Neuronal stem cell (in vitro differentiated cells): ENCODE data around the gene LPP.
A peak's percentile ranks its signal among the peaks of the same experiment; 100 is the strongest.

ENCODE experiments used
- DNase-seq: peaks from one replicate; pipeline ENCODE4 v3.0.0-alpha.2; 2013; ENCODE audit warnings: low spot score
- H2AFZ ChIP-seq: one replicate; pipeline ENCODE4 v1.6.1; 2013; ENCODE audit warnings: mild to moderate bottlenecking, low read length, inconsistent platforms
- H2AK5ac ChIP-seq: 2 replicates; pipeline ENCODE4 v1.6.1; 2013; ENCODE audit warnings: low read depth, mild to moderate bottlenecking, inconsistent platforms, low read length, moderate library complexity, mixed read lengths
- H2BK120ac ChIP-seq: 2 replicates; pipeline ENCODE4 v1.6.1; 2013; ENCODE audit warnings: low read depth, mild to moderate bottlenecking, inconsistent platforms, low read length, moderate library complexity, mixed read lengths
- H2BK12ac ChIP-seq: one replicate; pipeline ENCODE4 v1.6.1; 2013; ENCODE audit warnings: low read length, inconsistent platforms
- H2BK15ac ChIP-seq: 2 replicates; pipeline ENCODE4 v1.6.1; 2013; ENCODE audit warnings: mild to moderate bottlenecking, low read length, inconsistent platforms, mixed read lengths
- H2BK5ac ChIP-seq: one replicate; pipeline ENCODE4 v1.6.1; 2013; ENCODE audit warnings: inconsistent platforms, mild to moderate bottlenecking, low read length, moderate library complexity
- H3K14ac ChIP-seq: one replicate; pipeline ENCODE4 v1.6.1; 2013; ENCODE audit warnings: low read length, inconsistent platforms
- H3K18ac ChIP-seq: 2 replicates; pipeline ENCODE4 v1.6.1; 2013; ENCODE audit warnings: low read length, inconsistent platforms
- H3K23ac ChIP-seq: 2 replicates; pipeline ENCODE4 v1.6.1; 2013; ENCODE audit warnings: low read depth, mild to moderate bottlenecking, mixed read lengths, low read length, inconsistent platforms; ENCODE audit not compliant: poor library complexity
- H3K27ac ChIP-seq: replicated peaks from 3 replicates; pipeline ENCODE4 v1.5.1; 2013; ENCODE audit warnings: low read length, inconsistent platforms
- H3K27me3 ChIP-seq, 3 experiments: 2 replicates each; pipeline ENCODE4 v1.6.1; 2013; ENCODE audit warnings: low read length in 3 of 3, mild to moderate bottlenecking in 2 of 3, inconsistent platforms in 1 of 3, low read depth in 1 of 3, mixed read lengths in 1 of 3, moderate library complexity in 1 of 3; ENCODE audit not compliant: control insufficient read depth in 3 of 3, insufficient read depth in 3 of 3
- H3K36me3 ChIP-seq, 2 donors: replicated peaks in 1 of 2; 2 replicates each; pipeline ENCODE4 v1.6.1; 2013; ENCODE audit warnings: low read length in 2 of 2; ENCODE audit not compliant: control insufficient read depth in 2 of 2, insufficient read depth in 2 of 2
- H3K4ac ChIP-seq: 2 replicates; pipeline ENCODE4 v1.6.1; 2013; ENCODE audit warnings: inconsistent platforms, mild to moderate bottlenecking, low read length, moderate library complexity
- H3K4me1 ChIP-seq, 2 donors: 1 replicate in 1 of 2; 2 replicates in 1 of 2; pipeline ENCODE4 v1.6.1; 2013; ENCODE audit warnings: low read length in 2 of 2, low read depth in 1 of 2; ENCODE audit not compliant: control insufficient read depth in 2 of 2, insufficient read depth in 1 of 2
- H3K4me2 ChIP-seq: one replicate; pipeline ENCODE4 v1.6.1; 2013; ENCODE audit warnings: mild to moderate bottlenecking, low read length, inconsistent platforms; ENCODE audit not compliant: insufficient read depth, poor library complexity, severe bottlenecking
- H3K4me3 ChIP-seq, 2 donors: 2 replicates each; pipeline ENCODE4 v1.5.1; 2013; ENCODE audit warnings: low read length in 2 of 2, mild to moderate bottlenecking in 2 of 2, inconsistent platforms in 1 of 2, moderate library complexity in 1 of 2
- H3K79me1 ChIP-seq: one replicate; pipeline ENCODE4 v1.6.1; 2013; ENCODE audit warnings: low read depth, mild to moderate bottlenecking, inconsistent platforms, low read length, moderate library complexity
- H3K9ac ChIP-seq: one replicate; pipeline ENCODE4 v1.6.1; 2013; ENCODE audit warnings: mild to moderate bottlenecking, low read depth, low read length, inconsistent platforms; ENCODE audit not compliant: poor library complexity
- H3K9me3 ChIP-seq, 2 donors: replicated peaks in 1 of 2; 2 replicates each; pipeline versions ENCODE3 to v1.6.1; 2013; ENCODE audit warnings: low read length in 2 of 2, mild to moderate bottlenecking in 2 of 2, inconsistent platforms in 1 of 2, low read depth in 1 of 2, mixed read lengths in 1 of 2, moderate library complexity in 1 of 2; ENCODE audit not compliant: control insufficient read depth in 2 of 2, insufficient read depth in 1 of 2
- H4K8ac ChIP-seq: one replicate; pipeline ENCODE4 v1.6.1; 2013; ENCODE audit warnings: low read depth, mild to moderate bottlenecking, inconsistent platforms, low read length, moderate library complexity
- H4K91ac ChIP-seq: one replicate; pipeline ENCODE4 v1.6.1; 2013; ENCODE audit warnings: low read length, low read depth, mild to moderate bottlenecking, inconsistent platforms; ENCODE audit not compliant: poor library complexity
- WGBS, 2 donors: extraction: QIAGEN DNeasy Blood & Tissue Kit; methylation state at CpG; one replicate each; pipeline ENCODE4 v1.1.7; 2013; ENCODE audit warnings: missing lambda C conversion rate in 2 of 2, mixed read lengths in 1 of 2; ENCODE audit not compliant: insufficient read length in 2 of 2, insufficient replicate concordance in 1 of 2; ENCODE audit errors: extremely low coverage in 2 of 2; 5-methylcytosine and 5-hydroxymethylcytosine counted together

The LPP gene

GRCh38 chr3:188918093-188918492 lies 764.1 kb downstream of the LPP start:
- Histone ChIP-seq H2AFZ (no peak overlapping the region), H3K27ac (no peak overlapping the region), H2BK15ac (no peak overlapping the region), H3K27me3 (no peaks in the 10 kb centered on the region), H3K79me1 (no peaks in the 10 kb centered on the region), H2BK12ac (no peak overlapping the region), H3K4me3 (no peak overlapping the region), H3K9ac (no peak overlapping the region), H2BK5ac (no peak overlapping the region), H3K18ac (no peak overlapping the region), H3K4ac (no peak overlapping the region), H4K8ac (no peak overlapping the region), H3K36me3 (no peaks in the 10 kb centered on the region), H3K9me3 (peaks cover 1 to 2% of the 10 kb centered on the region in 2 donors), H3K4me1 (no peaks in the 10 kb centered on the region), H3K4me2 (no peak overlapping the region), H3K14ac (no peak overlapping the region), H4K91ac (no peak overlapping the region), H2AK5ac (no peak overlapping the region), H3K23ac (no peak overlapping the region), H2BK120ac (no peak overlapping the region)
- no peak for DNase-seq
- WGBS, 2 donors, result no CpG with 5 or more reads among the region's 2 CpGs

- Histone ChIP-seq H2BK120ac (no peak overlapping the region), H2AFZ (no peak overlapping the region)
These were observed 769.7 kb downstream of the LPP start for GRCh38 chr3:188923671-188924070.

GRCh38 chr3:188925376-188925775 lies 771.4 kb downstream of the LPP start:
- no peak overlapping the region for H2BK15ac ChIP-seq
- peak overlapping the region in 1 of 2 donors; percentile 9 for H3K4me3 ChIP-seq
- no peak overlapping the region for H2BK120ac ChIP-seq
- H3K18ac ChIP-seq, result peak overlapping the region; percentile 55
- H3K9ac ChIP-seq, result no peak overlapping the region
- H3K23ac ChIP-seq, result no peak overlapping the region
- no peak for DNase-seq
- no peak overlapping the region for H3K27ac ChIP-seq
- no peak overlapping the region for H4K8ac ChIP-seq
- H4K91ac ChIP-seq, result no peak overlapping the region
- H3K36me3 ChIP-seq, result no peaks in the 10 kb centered on the region
- no peak overlapping the region for H3K4me2 ChIP-seq
- no peak overlapping the region for H2AK5ac ChIP-seq
- H2BK12ac ChIP-seq, result no peak overlapping the region
- H3K4me1 ChIP-seq, result peaks cover 0 to 2% of the 10 kb centered on the region in 2 donors
- WGBS, 2 donors, result no CpG with 5 or more reads among the region's 12 CpGs
- H3K79me1 ChIP-seq, result no peaks in the 10 kb centered on the region
- peaks cover 0 to 1% (median 0%) of the 10 kb centered on the region in 3 experiments for H3K27me3 ChIP-seq
- no peaks in the 10 kb centered on the region for H3K9me3 ChIP-seq
- H3K14ac ChIP-seq, result no peak overlapping the region
- H3K4ac ChIP-seq, result no peak overlapping the region
- no peak overlapping the region for H2BK5ac ChIP-seq
- no peak overlapping the region for H2AFZ ChIP-seq

More at GRCh38 chr3:188923671-188924070, 769.7 kb downstream of the LPP start:
- DNase-seq, result no peak
- H3K36me3 ChIP-seq, result no peaks in the 10 kb centered on the region
- no peak overlapping the region for H3K4me2 ChIP-seq
- H4K8ac ChIP-seq, result no peak overlapping the region
- H3K23ac ChIP-seq, result no peak overlapping the region
- no peak overlapping the region for H3K4me3 ChIP-seq
- peaks cover 0 to 1% (median 0%) of the 10 kb centered on the region in 3 experiments for H3K27me3 ChIP-seq
- H3K9me3 ChIP-seq, result peaks cover 1 to 2% of the 10 kb centered on the region in 2 donors
- H4K91ac ChIP-seq, result no peak overlapping the region
- no peak overlapping the region for H2BK5ac ChIP-seq
- no peaks in the 10 kb centered on the region for H3K79me1 ChIP-seq
- H2BK12ac ChIP-seq, result no peak overlapping the region
- no peak overlapping the region for H3K18ac ChIP-seq
- no CpG with 5 or more reads among the region's 2 CpGs for WGBS, 2 donors
- no peak overlapping the region for H3K4ac ChIP-seq
- no peak overlapping the region for H3K9ac ChIP-seq
- no peak overlapping the region for H2BK15ac ChIP-seq
- H3K14ac ChIP-seq, result no peak overlapping the region
- no peaks in the 10 kb centered on the region for H3K4me1 ChIP-seq
- no peak overlapping the region for H2AK5ac ChIP-seq
- no peak overlapping the region for H3K27ac ChIP-seq

GRCh38 chr3:188926111-188926510 lies 772.2 kb downstream of the LPP start:
- no peak overlapping the region for H2BK5ac ChIP-seq
- no peak overlapping the region for H3K9ac ChIP-seq
- H4K8ac ChIP-seq, result no peak overlapping the region
- H3K18ac ChIP-seq, result no peak overlapping the region
- no peak overlapping the region for H4K91ac ChIP-seq
- H3K4me2 ChIP-seq, result no peak overlapping the region
- H2AK5ac ChIP-seq, result no peak overlapping the region
- H3K4me3 ChIP-seq, result no peak overlapping the region
- no peak for DNase-seq
- no peak overlapping the region for H2BK15ac ChIP-seq
- no peak overlapping the region for H3K27ac ChIP-seq
- H3K4me1 ChIP-seq, result peaks cover 0 to 2% of the 10 kb centered on the region in 2 donors
- no peak overlapping the region for H2BK120ac ChIP-seq
- H3K4ac ChIP-seq, result no peak overlapping the region
- H2AFZ ChIP-seq, result no peak overlapping the region
- peaks cover 0 to 1% (median 0%) of the 10 kb centered on the region in 3 experiments for H3K27me3 ChIP-seq
- H3K36me3 ChIP-seq, result no peaks in the 10 kb centered on the region
- no peak overlapping the region for H3K14ac ChIP-seq
- no peaks in the 10 kb centered on the region for H3K79me1 ChIP-seq
- H2BK12ac ChIP-seq, result no peak overlapping the region
- WGBS, 2 donors, result no CpG with 5 or more reads among the region's 4 CpGs
- H3K9me3 ChIP-seq, result no peaks in the 10 kb centered on the region
- no peak overlapping the region for H3K23ac ChIP-seq
